Esophagus (tissue), 2 donors: Measurements from ENCODE around the gene PSKH1. TPM values are rescaled to one million over a fixed set of nuclear protein-coding genes. Genes with fewer than 3 reads are reported as not detected.

Experiments
- H3K27ac ChIP-seq, 2 donors: one replicate each; pipeline ENCODE4 v1.5.1; 2013; ENCODE audit warnings: low read depth in 2 of 2, mild to moderate bottlenecking in 2 of 2, inconsistent platforms in 1 of 2, low read length in 1 of 2, moderate library complexity in 1 of 2
- H3K27me3 ChIP-seq, 2 donors: one replicate each; pipeline ENCODE4 v1.6.1; 2013; ENCODE audit warnings: low read length in 2 of 2, control low read depth in 1 of 2, mild to moderate bottlenecking in 1 of 2; ENCODE audit not compliant: insufficient read depth in 2 of 2, control insufficient read depth in 1 of 2
- H3K36me3 ChIP-seq, 2 donors: one replicate each; pipeline ENCODE4 v1.6.1; 2013; ENCODE audit warnings: low read length in 1 of 2; ENCODE audit not compliant: control insufficient read depth in 2 of 2, insufficient read depth in 2 of 2
- H3K4me1 ChIP-seq, 2 donors: one replicate each; pipeline ENCODE4 v1.6.1; 2013; ENCODE audit warnings: low read length in 1 of 2; ENCODE audit not compliant: control insufficient read depth in 2 of 2, insufficient read depth in 2 of 2
- H3K4me3 ChIP-seq, 2 donors: one replicate each; pipeline ENCODE4 v1.5.1; 2013; ENCODE audit warnings: low read length in 2 of 2, mild to moderate bottlenecking in 2 of 2, low read depth in 1 of 2, moderate library complexity in 1 of 2
- H3K9me3 ChIP-seq, 2 donors: one replicate each; pipeline ENCODE4 v1.6.1; 2013; ENCODE audit warnings: mild to moderate bottlenecking in 2 of 2, low read depth in 1 of 2, low read length in 1 of 2, moderate library complexity in 1 of 2; ENCODE audit not compliant: control insufficient read depth in 2 of 2, insufficient read depth in 1 of 2
- WGBS, 2 donors: extraction: QIAGEN DNeasy Blood & Tissue Kit; methylation state at CpG; one replicate each; pipeline ENCODE4 v1.1.7; 2013; 5-methylcytosine and 5-hydroxymethylcytosine counted together
- polyA plus RNA-seq, 2 donors: library from polyadenylated mRNA; stranded (reverse); fragments of 200-250 nt; gene quantifications; one replicate each; pipeline ENCODE4 v1.2.3, GENCODE V29; 2013
- donor health status: healthy with polysubstance abuse.
- donor health status: Bipolar disorder and iron deficiency.

Gene PSKH1
- polyA plus RNA-seq, 2 donors, result 12.5 to 13.7 TPM

GRCh38 chr16:67977005-67977404, 84.0 kb downstream of the PSKH1 start:
- no peaks in the 10 kb centered on the region for H3K4me1 ChIP-seq
- H3K9me3 ChIP-seq, result no peaks in the 10 kb centered on the region
- H3K36me3 ChIP-seq, result no peaks in the 10 kb centered on the region
- 66 to 74% methylated on average over 5 of the region's 5 CpGs for WGBS, 2 donors
- H3K27ac ChIP-seq, result no peak overlapping the region
- H3K4me3 ChIP-seq, result no peak overlapping the region
- H3K27me3 ChIP-seq, result no peaks in the 10 kb centered on the region

GRCh38 chr16:67977469-67978227, 84.6 kb downstream of the PSKH1 start:
- WGBS, 2 donors, result 78 to 85% methylated on average over 9 of the region's 9 CpGs
- no peaks in the 10 kb centered on the region for H3K36me3 ChIP-seq
- no peak overlapping the region for H3K4me3 ChIP-seq
- no peaks in the 10 kb centered on the region for H3K27me3 ChIP-seq
- H3K27ac ChIP-seq, result no peak overlapping the region
- no peaks in the 10 kb centered on the region for H3K9me3 ChIP-seq
- H3K4me1 ChIP-seq, result no peaks in the 10 kb centered on the region

Other genes starting within 250 kb of the PSKH1 start
- gene CARMIL2, start 248.1 kb upstream of the PSKH1 start, polyA plus RNA-seq, result 1 to 10 TPM; 1.2 to 4.3 TPM
- gene ACD, start 233.0 kb upstream of the PSKH1 start, polyA plus RNA-seq, result 10 to 100 TPM in 1 of 2 donors, 1 to 10 TPM in 1; 6.7 to 10.3 TPM
- gene PARD6A, start 232.3 kb upstream of the PSKH1 start, polyA plus RNA-seq, result 1 to 10 TPM; 1.2 to 1.7 TPM
- gene ENKD1, start 226.5 kb upstream of the PSKH1 start, polyA plus RNA-seq, result 10 to 100 TPM; 10.6 to 16.0 TPM
- gene C16orf86, start 226.4 kb upstream of the PSKH1 start, polyA plus RNA-seq, result 1 to 10 TPM; 1.8 to 2.0 TPM
- 10 to 100 TPM; 36.8 to 49.6 TPM for gene GFOD2, start 173.9 kb upstream of the PSKH1 start, polyA plus RNA-seq
- gene RANBP10, start 86.7 kb upstream of the PSKH1 start, polyA plus RNA-seq, result 10 to 100 TPM in 1 of 2 donors, 1 to 10 TPM in 1; 8.4 to 10.2 TPM
- gene TSNAXIP1, start 86.4 kb upstream of the PSKH1 start, polyA plus RNA-seq, result 1 to 10 TPM in 1 of 2 donors, under 1 TPM in 1; 0.72 to 1.8 TPM
- 10 to 100 TPM in 1 of 2 donors, 1 to 10 TPM in 1; 6.8 to 17.9 TPM for gene THAP11, start 50.9 kb upstream of the PSKH1 start, polyA plus RNA-seq
- 100 to 1,000 TPM in 1 of 2 donors, 10 to 100 TPM in 1; 95.4 to 109 TPM for gene NUTF2, start 46.3 kb upstream of the PSKH1 start, polyA plus RNA-seq
- gene CENPT, start 45.6 kb upstream of the PSKH1 start, polyA plus RNA-seq, result 10 to 100 TPM; 35.5 to 65.0 TPM
- gene EDC4, start 20.2 kb upstream of the PSKH1 start, polyA plus RNA-seq, result 10 to 100 TPM; 26.9 to 27.7 TPM
- gene NRN1L, start 8.4 kb upstream of the PSKH1 start, polyA plus RNA-seq, result 1 to 10 TPM in 1 of 2 donors, under 1 TPM in 1; 0.41 to 1.5 TPM
- gene CTRL, start 38.6 kb downstream of the PSKH1 start, polyA plus RNA-seq, result under 1 TPM; 0.41 to 0.77 TPM
- 10 to 100 TPM; 39.5 to 54.8 TPM for gene PSMB10, start 43.6 kb downstream of the PSKH1 start, polyA plus RNA-seq
- 10 to 100 TPM in 1 of 2 donors, 1 to 10 TPM in 1; 6.2 to 22.9 TPM for gene LCAT, start 50.9 kb downstream of the PSKH1 start, polyA plus RNA-seq
- 10 to 100 TPM in 1 of 2 donors, 1 to 10 TPM in 1; 9.1 to 17.4 TPM for gene SLC12A4, start 75.4 kb downstream of the PSKH1 start, polyA plus RNA-seq
- under 1 TPM in 1 of 2 donors, not detected in 1; 0.01 TPM for gene DPEP3, start 87.2 kb downstream of the PSKH1 start, polyA plus RNA-seq
- under 1 TPM; 0.41 to 0.57 TPM for gene DPEP2, start 106.2 kb downstream of the PSKH1 start, polyA plus RNA-seq
- gene DPEP2NB, start 122.7 kb downstream of the PSKH1 start, polyA plus RNA-seq, result under 1 TPM in 1 of 2 donors, not detected in 1; 0.04 TPM
- gene DDX28, start 130.0 kb downstream of the PSKH1 start, polyA plus RNA-seq, result 10 to 100 TPM in 1 of 2 donors, 1 to 10 TPM in 1; 4.0 to 13.1 TPM
- 10 to 100 TPM in 1 of 2 donors, 1 to 10 TPM in 1; 6.2 to 11.1 TPM for gene DUS2, start 130.0 kb downstream of the PSKH1 start, polyA plus RNA-seq
- gene NFATC3, start 192.1 kb downstream of the PSKH1 start, polyA plus RNA-seq, result 1 to 10 TPM; 4.0 to 5.5 TPM